ENCODE measurements around the gene WFS1.
A peak's percentile ranks its signal among the peaks of the same experiment; 100 is the strongest.

- TF ChIP-seq CTCF (IDR thresholded peaks at IDR 0.05; ENCODE audit: control extremely low read depth in 1 of 3, insufficient read depth in 1 of 3, low read depth in 1 of 3, low read length in 3 of 3), result peak in 2 of 3 experiments; percentile 59 to 85; a peak in 3 of 4 replicates
- TF ChIP-seq KDM5A (IDR thresholded peaks at IDR 0.05; ENCODE audit: low read length), result no peak
- no peak for TF ChIP-seq MAX (IDR thresholded peaks at IDR 0.05)
- TF ChIP-seq POLR2A (IDR thresholded peaks at IDR 0.05; ENCODE audit: control extremely low read depth in 1 of 2, low read depth in 2 of 2, low read length in 2 of 2), result no peak
Measured at GRCh38 chr4:6333301-6334202, 63.9 kb downstream of the WFS1 start.
